ES-I3 (cell line): ENCODE results near the gene THEMIS2.

ENCODE experiments used
- H3K36me3 ChIP-seq: 2 replicates; pipeline ENCODE4 v1.6.1; 2013; ENCODE audit warnings: mild to moderate bottlenecking, low read length, control low read depth, moderate library complexity; ENCODE audit not compliant: insufficient read depth
- H3K4me1 ChIP-seq: 2 replicates; pipeline ENCODE4 v1.6.1; 2013; ENCODE audit warnings: mild to moderate bottlenecking, control low read depth, low read length; ENCODE audit not compliant: insufficient read depth
- H3K9ac ChIP-seq: 2 replicates; pipeline ENCODE4 v1.6.1; 2013; ENCODE audit warnings: low read depth, mild to moderate bottlenecking, low read length, moderate library complexity
- H3K9me3 ChIP-seq: 2 replicates; pipeline ENCODE4 v1.6.1; 2013; ENCODE audit warnings: mild to moderate bottlenecking, low read length, moderate library complexity; ENCODE audit not compliant: control insufficient read depth, insufficient read depth

Gene THEMIS2

GRCh38 chr1:27935721-27936120, 63.4 kb downstream of the THEMIS2 start:
- Histone ChIP-seq H3K9ac (peak overlapping the region; percentile 57), H3K36me3 (no peaks in the 10 kb centered on the region), H3K9me3 (no peaks in the 10 kb centered on the region), H3K4me1 (peaks cover 16% of the 10 kb centered on the region; the same call in 1 of the 2 replicates)
